ENCODE results near the gene STAM.

Gene STAM

GRCh38 chr10:17733620-17734019 lies 89.7 kb downstream of the STAM start:
- no peak for DNase-seq

- peak; percentile 72 to 87 for DNase-seq
These were observed 90.6 kb downstream of the STAM start for GRCh38 chr10:17734432-17735080.

- DNase-seq: peak; percentile 67 to 84
These were observed 91.4 kb downstream of the STAM start for GRCh38 chr10:17735166-17735941.

- DNase-seq: no peak
These were observed 92.3 kb downstream of the STAM start for GRCh38 chr10:17736223-17736622.

GRCh38 chr10:17737027-17737965 lies 93.3 kb downstream of the STAM start:
- peak; percentile 56 to 87 for DNase-seq

- DNase-seq: no peak
These were observed 96.7 kb downstream of the STAM start for GRCh38 chr10:17740668-17741067.

- peak; percentile 34 to 67 for DNase-seq
These were observed 99.0 kb downstream of the STAM start for GRCh38 chr10:17742918-17743317.

GRCh38 chr10:17743437-17743836 lies 99.5 kb downstream of the STAM start:
- DNase-seq: no peak

GRCh38 chr10:17744341-17744861 lies 100.5 kb downstream of the STAM start:
- DNase-seq: no peak

GRCh38 chr10:17747883-17748550 lies 104.1 kb downstream of the STAM start:
- DNase-seq: peak; percentile 57 to 72

- no peak for DNase-seq
These were observed 105.9 kb downstream of the STAM start for GRCh38 chr10:17749890-17750289.

- no peak for DNase-seq
These were observed 108.0 kb downstream of the STAM start, which contains the start of gene TMEM236 for GRCh38 chr10:17751781-17752445. Gene TMEM236 (plus strand): TSS chr10:17752201. CDS start chr10:17752296, 95 bp downstream.

- DNase-seq: no peak
These were observed 112.7 kb downstream of the STAM start for GRCh38 chr10:17756557-17757217.

GRCh38 chr10:17758200-17758599 lies 114.2 kb downstream of the STAM start:
- DNase-seq: no peak

GRCh38 chr10:17758896-17759295 lies 114.9 kb downstream of the STAM start:
- DNase-seq: no peak

- DNase-seq: no peak
These were observed 120.2 kb downstream of the STAM start for GRCh38 chr10:17764142-17764541.

GRCh38 chr10:17765602-17766001 lies 121.7 kb downstream of the STAM start:
- DNase-seq: no peak

Data from NCI-H446 (cell line).